ENCODE data around the gene FLT3LG.

- TF ChIP-seq EP300 (IDR thresholded peaks at IDR 0.05; ENCODE audit: low read depth) (no peak), CTCF (IDR thresholded peaks at IDR 0.05) (no peak), POLR2A (IDR thresholded peaks at IDR 0.05) (no peak), POLR2AphosphoS5 (IDR thresholded peaks at IDR 0.05) (no peak)
These were observed 5.8 kb upstream of the FLT3LG start for GRCh38 chr19:49468199-49468598.

All from transverse colon (tissue), 4 donors.